B cell (primary cell): ENCODE data around the gene GRPEL2. TPM values are rescaled to one million over a fixed set of nuclear protein-coding genes. Genes with fewer than 3 reads are reported as not detected.

Experiments used
- ATAC-seq: fragments of 200-7000 bp; cut with Tn5 transposase; one replicate; pipeline ENCODE4 v1.10.0; 2021; ENCODE audit warnings: low read depth, mild to moderate bottlenecking, moderate number of reproducible peaks, moderate library complexity
- CTCF ChIA-PET: fragments of 350-600 bp; sonication (Branson Sonifier 250); formaldehyde crosslinking; loops from one replicate; lab custom pipeline; 2021; ENCODE audit warnings: antibody characterized with exemption, inconsistent platforms; lab: Charles Lee
- POLR2A ChIA-PET: fragments of 350-600 bp; sonication (Branson Sonifier 250); formaldehyde crosslinking; loops from one replicate; lab custom pipeline; 2021; ENCODE audit warnings: antibody characterized with exemption; lab: Charles Lee
- DNase-seq: peaks from one replicate; pipeline ENCODE4 v3.0.0; 2013
- H2AFZ ChIP-seq: 2 replicates; pipeline ENCODE4 v1.6.1; 2012; ENCODE audit warnings: mild to moderate bottlenecking, low read depth, low read length; ENCODE audit not compliant: insufficient read depth, poor library complexity, severe bottlenecking
- H3K27ac ChIP-seq, 2 donors: 1 replicate in 1 of 2; 2 replicates in 1 of 2; pipeline ENCODE4 v1.5.1; 2012 to 2013; ENCODE audit warnings: low read length in 2 of 2, mild to moderate bottlenecking in 2 of 2, moderate library complexity in 1 of 2
- H3K27me3 ChIP-seq, 4 experiments: fragments of 200-600 bp in 1 of 4; sonication (generic) in 1 of 4; replicated peaks in 1 of 4; 1 replicate in 2 of 4; 2 replicates in 2 of 4; pipeline versions ENCODE4 v1.6.1 to v1.7.0; 2013 to 2016; ENCODE audit warnings: low read length in 3 of 4, mild to moderate bottlenecking in 2 of 4, mixed read lengths in 1 of 4, moderate library complexity in 1 of 4; ENCODE audit not compliant: insufficient read depth in 4 of 4, control insufficient read depth in 3 of 4; ENCODE audit errors: control extremely low read depth in 1 of 4
- H3K36me3 ChIP-seq, 2 experiments: replicated peaks in 1 of 2; 1 replicate in 1 of 2; 2 replicates in 1 of 2; pipeline versions ENCODE4 v1.6.1 to v1.7.1; 2013; ENCODE audit warnings: low read length in 1 of 2; ENCODE audit not compliant: insufficient read depth in 2 of 2, control insufficient read depth in 1 of 2; ENCODE audit errors: control extremely low read depth in 1 of 2, extremely low read depth in 1 of 2
- H3K4me1 ChIP-seq, 2 donors: fragments of 200-600 bp in 1 of 2; sonication (generic) in 1 of 2; 1 replicate in 1 of 2; 2 replicates in 1 of 2; pipeline versions ENCODE4 v1.5.1 to v1.6.1; 2013 to 2017; ENCODE audit warnings: low read length in 2 of 2; ENCODE audit not compliant: control insufficient read depth in 2 of 2, insufficient read depth in 2 of 2
- H3K4me2 ChIP-seq: replicated peaks from 2 replicates; pipeline ENCODE3; 2012; ENCODE audit warnings: mild to moderate bottlenecking, low read depth, low read length; ENCODE audit not compliant: poor library complexity, severe bottlenecking
- H3K4me3 ChIP-seq, 5 experiments: fragments of 200-600 bp in 1 of 5; sonication (generic) in 1 of 5; 1 replicate in 3 of 5; 2 replicates in 2 of 5; pipeline versions ENCODE4 v1.5.1 to v1.7.0; 2011 to 2016; ENCODE audit warnings: low read length in 4 of 5, mild to moderate bottlenecking in 4 of 5, low read depth in 2 of 5, control low read depth in 1 of 5, moderate library complexity in 1 of 5; ENCODE audit not compliant: insufficient read depth in 1 of 5; ENCODE audit errors: control extremely low read depth in 1 of 5, extremely low read depth in 1 of 5
- H3K79me2 ChIP-seq: fragments of 200-600 bp; sonication (generic); one replicate; pipeline ENCODE4 v1.6.0; 2016; ENCODE audit warnings: low read length; ENCODE audit not compliant: control insufficient read depth, insufficient read depth
- H3K9ac ChIP-seq: fragments of 200-600 bp; sonication (generic); 2 replicates; pipeline ENCODE4 v1.6.1; 2017; ENCODE audit warnings: mild to moderate bottlenecking, low read length, moderate library complexity
- H3K9me3 ChIP-seq, 3 donors: one replicate each; pipeline versions ENCODE4 v1.6.1 to v1.7.1; 2013; ENCODE audit warnings: low read length in 2 of 3; ENCODE audit not compliant: control insufficient read depth in 2 of 3, insufficient read depth in 1 of 3; ENCODE audit errors: control extremely low read depth in 1 of 3
- H4K20me1 ChIP-seq: 2 replicates; pipeline ENCODE4 v1.6.0; 2012; ENCODE audit warnings: mild to moderate bottlenecking, low read length; ENCODE audit not compliant: insufficient read depth, control insufficient read depth, poor library complexity, severe bottlenecking
- H3K27ac Mint-ChIP-seq: one replicate; pipeline ENCODE4 v1.8.0; 2021; ENCODE audit warnings: mixed read lengths
- H3K27me3 Mint-ChIP-seq: one replicate; pipeline ENCODE4 v1.8.0; 2021; ENCODE audit warnings: mixed read lengths
- H3K4me1 Mint-ChIP-seq: one replicate; pipeline ENCODE4 v1.8.0; 2021; ENCODE audit warnings: mixed read lengths
- H3K4me3 Mint-ChIP-seq: one replicate; pipeline ENCODE4 v1.8.0; 2021; ENCODE audit warnings: mixed read lengths
- H3K9me3 Mint-ChIP-seq: one replicate; pipeline ENCODE4 v1.8.0; 2022; ENCODE audit warnings: mixed read lengths; ENCODE audit not compliant: insufficient read depth
- CTCF ChIP-seq: fragments of 200-600 bp; IDR thresholded peaks from one replicate; pipeline ENCODE4 v1.8.0; 2022; ENCODE audit warnings: antibody characterized with exemption, mild to moderate bottlenecking
- EZH2 ChIP-seq: IDR thresholded peaks from 2 replicates; pipeline ENCODE4 v1.6.1; 2012; ENCODE audit warnings: borderline replicate concordance, low read depth, mild to moderate bottlenecking, moderate library complexity, low read length; ENCODE audit not compliant: insufficient read depth, poor library complexity, severe bottlenecking
- WGBS: methylation state at CpG from one replicate; pipeline ENCODE4 v1.1.5; 2013; ENCODE audit warnings: missing lambda C conversion rate; ENCODE audit not compliant: insufficient coverage; 5-methylcytosine and 5-hydroxymethylcytosine counted together
- intact Hi-C: fragments of 100-400 bp; cut with micrococcal nuclease; formaldehyde crosslinking; loops from one replicate; pipeline ENCODE4 v1.10.0; 2022
- polyA plus RNA-seq: library from polyadenylated mRNA; depleted of rRNA; stranded (reverse); fragments of >200 nt; gene quantifications from 2 replicates; pipeline ENCODE4 v1.2.3, GENCODE V29; 2012
- total RNA-seq, 2 donors: library from RNA; stranded (reverse); fragments of 120-200 nt in 1 of 2; gene quantifications; 1 replicate in 1 of 2; 2 replicates in 1 of 2; pipeline versions ENCODE4 v1.2.3 to v1.2.4, GENCODE V29; 2013 to 2022

The GRPEL2 gene
- total and polyA plus RNA-seq, 2 donors (not counting 1 experiment from before 2014, with no cell fraction given), result 1.1 to 12.1 TPM

GRCh38 chr5:149324641-149325040 is 20.7 kb upstream of the GRPEL2 start:
- no peaks in the 10 kb centered on the region for H3K27me3 ChIP-seq
- Mint-ChIP-seq H3K4me1 (no peaks in the 10 kb centered on the region), H3K4me3 (no peak overlapping the region), H3K9me3 (no peaks in the 10 kb centered on the region), H3K27me3 (no peaks in the 10 kb centered on the region), H3K27ac (no peak overlapping the region)
- intact Hi-C loops, result no loop called here
- WGBS, result 100% methylated on average over 2 of the region's 2 CpGs
- H3K79me2 ChIP-seq, result no peaks in the 10 kb centered on the region
- no peaks in the 10 kb centered on the region for H3K36me3 ChIP-seq
- no peak overlapping the region for H3K4me3 ChIP-seq
- no peaks in the 10 kb centered on the region for H4K20me1 ChIP-seq
- TF ChIP-seq EZH2, result no peak
- TF ChIP-seq CTCF, result no peak
- no peaks in the 10 kb centered on the region for H3K4me1 ChIP-seq
- peaks cover 0 to 4% (median 0%) of the 10 kb centered on the region in 3 donors for H3K9me3 ChIP-seq
- no peak for ATAC-seq
- no peak overlapping the region for H3K27ac ChIP-seq
- H3K9ac ChIP-seq, result no peak overlapping the region
- DNase-seq, result no peak
- ChIA-PET POLR2A (interaction anchor here (0.6 kb wide), 1 partner anchor 28 kb away, joined by 4 read pairs; no protein-coding TSS in a partner anchor), CTCF (interaction anchor here (1.0 to 8.1 kb wide), 2 partner anchors 46 to 241 kb away, joined by 4 to 134 read pairs; no protein-coding TSS in a partner anchor)
- H3K4me2 ChIP-seq, result no peak overlapping the region
- no peak overlapping the region for H2AFZ ChIP-seq

- Histone ChIP-seq H3K27ac (no peak overlapping the region), H3K36me3 (no peaks in the 10 kb centered on the region), H3K9ac (no peak overlapping the region), H2AFZ (no peak overlapping the region), H3K4me3 (no peak overlapping the region), H3K9me3 (peaks cover 0 to 4% (median 0%) of the 10 kb centered on the region in 3 donors), H3K79me2 (no peaks in the 10 kb centered on the region), H3K4me1 (no peaks in the 10 kb centered on the region), H4K20me1 (no peaks in the 10 kb centered on the region), H3K4me2 (no peak overlapping the region), H3K27me3 (no peaks in the 10 kb centered on the region)
- H3K27me3 Mint-ChIP-seq, result no peaks in the 10 kb centered on the region
- POLR2A ChIA-PET, result no interaction called here
- CTCF ChIA-PET, result interaction anchor here (1.2 kb wide), 1 partner anchor 8 kb away, joined by 3 read pairs; no protein-coding TSS in a partner anchor
- no peaks in the 10 kb centered on the region for H3K4me1 Mint-ChIP-seq
- intact Hi-C loops, result no loop called here
- no peak overlapping the region for H3K27ac Mint-ChIP-seq
- no peak for DNase-seq
- no peaks in the 10 kb centered on the region for H3K9me3 Mint-ChIP-seq
- no peak for TF ChIP-seq CTCF
- TF ChIP-seq EZH2, result no peak
- H3K4me3 Mint-ChIP-seq, result no peak overlapping the region
- no peak for ATAC-seq
Observed at GRCh38 chr5:149325166-149325735, 20.0 kb upstream of the GRPEL2 start.
